Measurements from ENCODE around the gene CORO2B.

DNA sequence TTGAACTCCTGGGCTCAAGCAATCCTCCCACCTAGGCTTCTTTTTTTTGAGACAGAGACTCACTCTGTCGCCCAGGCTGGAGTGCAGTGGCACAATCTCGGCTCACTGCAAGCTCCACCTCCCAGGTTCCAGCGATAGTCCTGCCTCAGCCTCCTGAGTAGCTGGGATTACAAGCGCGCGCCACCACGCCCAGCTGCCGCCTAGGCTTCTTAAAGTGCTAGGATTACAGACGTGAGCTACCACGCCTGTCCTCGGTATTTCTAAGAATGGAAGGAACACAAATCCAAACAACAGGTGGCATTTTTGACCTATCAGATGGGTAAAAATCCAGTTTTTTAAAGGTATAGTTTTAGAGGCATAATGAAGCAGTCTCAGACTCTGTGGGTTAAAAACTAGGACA lies 128.1 kb downstream of the CORO2B start:
- TF ChIP-seq, protein P1, sequence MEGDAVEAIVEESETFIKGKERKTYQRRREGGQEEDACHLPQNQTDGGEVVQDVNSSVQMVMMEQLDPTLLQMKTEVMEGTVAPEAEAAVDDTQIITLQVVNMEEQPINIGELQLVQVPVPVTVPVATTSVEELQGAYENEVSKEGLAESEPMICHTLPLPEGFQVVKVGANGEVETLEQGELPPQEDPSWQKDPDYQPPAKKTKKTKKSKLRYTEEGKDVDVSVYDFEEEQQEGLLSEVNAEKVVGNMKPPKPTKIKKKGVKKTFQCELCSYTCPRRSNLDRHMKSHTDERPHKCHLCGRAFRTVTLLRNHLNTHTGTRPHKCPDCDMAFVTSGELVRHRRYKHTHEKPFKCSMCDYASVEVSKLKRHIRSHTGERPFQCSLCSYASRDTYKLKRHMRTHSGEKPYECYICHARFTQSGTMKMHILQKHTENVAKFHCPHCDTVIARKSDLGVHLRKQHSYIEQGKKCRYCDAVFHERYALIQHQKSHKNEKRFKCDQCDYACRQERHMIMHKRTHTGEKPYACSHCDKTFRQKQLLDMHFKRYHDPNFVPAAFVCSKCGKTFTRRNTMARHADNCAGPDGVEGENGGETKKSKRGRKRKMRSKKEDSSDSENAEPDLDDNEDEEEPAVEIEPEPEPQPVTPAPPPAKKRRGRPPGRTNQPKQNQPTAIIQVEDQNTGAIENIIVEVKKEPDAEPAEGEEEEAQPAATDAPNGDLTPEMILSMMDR (IDR thresholded peaks at IDR 0.05) = no peak
- TF ChIP-seq POLR2A (IDR thresholded peaks at IDR 0.05) = no peak
